Heart right ventricle (tissue), 16 donors: ENCODE results near the gene ZNF202. TPM values are rescaled to one million over a fixed set of nuclear protein-coding genes. Genes with fewer than 3 reads are reported as not detected.

ENCODE experiments used
- ATAC-seq, 8 donors: fragments of 200-7000 bp; cut with Tn5 transposase; one replicate each; pipeline ENCODE4 v1.9.1; 2020; ENCODE audit warnings: mild to moderate bottlenecking in 8 of 8, moderate library complexity in 8 of 8, moderate number of reproducible peaks in 1 of 8
- DNase-seq, 2 donors: peaks; one replicate each; pipeline ENCODE4 v3.0.0-alpha.2; 2020
- H3K27ac ChIP-seq, 10 donors: fragments of 200-600 bp; sonication (generic) in 2 of 10; one replicate each; pipeline versions ENCODE4 v1.5.0 to v1.8.0; 2020 to 2022; ENCODE audit warnings: mild to moderate bottlenecking in 3 of 10
- H3K27me3 ChIP-seq, 7 donors: fragments of 200-600 bp; one replicate each; pipeline ENCODE4 v1.8.0; 2021 to 2022; ENCODE audit warnings: mild to moderate bottlenecking in 2 of 7
- H3K36me3 ChIP-seq, 9 donors: fragments of 200-600 bp; sonication (generic) in 1 of 9; one replicate each; pipeline versions ENCODE4 v1.5.0 to v1.8.0; 2020 to 2022; ENCODE audit warnings: mild to moderate bottlenecking in 2 of 9
- H3K4me1 ChIP-seq, 9 donors: fragments of 200-600 bp; sonication (generic) in 1 of 9; one replicate each; pipeline versions ENCODE4 v1.5.0 to v1.8.0; 2020 to 2022; ENCODE audit warnings: mild to moderate bottlenecking in 4 of 9
- H3K4me3 ChIP-seq, 10 donors: fragments of 200-600 bp; sonication (generic) in 2 of 10; one replicate each; pipeline versions ENCODE4 v1.5.0 to v1.8.0; 2020 to 2022; ENCODE audit warnings: mild to moderate bottlenecking in 7 of 10, moderate library complexity in 2 of 10
- H3K9me3 ChIP-seq, 11 donors: fragments of 200-600 bp in 10 of 11; sonication (generic) in 2 of 11; one replicate each; pipeline versions ENCODE4 v1.5.0 to v1.8.0; 2013 to 2022; ENCODE audit warnings: mild to moderate bottlenecking in 2 of 11, control low read depth in 1 of 11, moderate library complexity in 1 of 11
- WGBS, 2 donors: extraction: QIAGEN DNeasy Blood & Tissue Kit; methylation state at CpG; one replicate each; pipeline ENCODE4 v1.1.7; 2013; ENCODE audit warnings: inconsistent platforms in 1 of 2; 5-methylcytosine and 5-hydroxymethylcytosine counted together
- intact Hi-C, 10 donors: fragments of 100-400 bp; cut with DNase I; formaldehyde crosslinking; loops; one replicate each; pipeline versions ENCODE4 v1.11.1 to v1.14.2; 2022
- polyA plus RNA-seq, 2 donors: library from polyadenylated mRNA; stranded (reverse); fragments of 200-250 nt; gene quantifications; one replicate each; pipeline ENCODE4 v1.2.3, GENCODE V29; 2013
- total RNA-seq, 10 donors: library from RNA; stranded (reverse); fragmentation: NEBNext Ultra II Directional in 3 of 10; extraction: Animal tissue kit (Norgen Biotek cat#: 25700) in 3 of 10; gene quantifications; one replicate each; pipeline versions ENCODE4 v1.2.1 to v1.2.4, GENCODE V29; 2021 to 2023
- TF ChIP-seq, protein P1 (sequence below), 9 donors: fragments of 200-600 bp; sonication (generic) in 2 of 9; IDR thresholded peaks; one replicate each; pipeline versions ENCODE4 v1.5.0 to v1.8.0; 2021 to 2022; ENCODE audit warnings: antibody characterized with exemption in 9 of 9, mild to moderate bottlenecking in 5 of 9, moderate library complexity in 1 of 9
- donor health status: Arrhythmogenic right ventricular cardiomyopathy.
- donor health status: ischemic (EF 13 %, LVEDD 7.1; RV severe dilation, severe dysfunction).
- donor health status: healthy with polysubstance abuse.
- donor health status: DM: no; HTN: yes; CAD: no.
- donor health status: DM: no; HTN: no; CAD: no.
- donor health status: ischemic (EF 25% LVEDD 6.9; RV normal size, moderate dysfunction).
- donor health status: ischemic (EF 25% LVEDD 5.7; RV mildly dilated, moderate dysfunction).
- donor health status: healthy.
- donor health status: DM: yes; HTN: yes; CAD: no.
- donor health status: Ischemic cardiomyopathy.
- donor health status: ischemic (EF 35%, LVEDD 5.7; RV mildly dilated, moderate dysfunction).
- donor health status: nonischemic (EF 11% LVEDD 7.7; RV severe dilation, severe dysfunction).
- donor health status: DM: yes; HTN: yes; CAD: no.
- donor health status: PGD.
- donor health status: ischemic (EF 29% LVEDD 5.4; RV normal size, mild dysfunction).
- donor health status: nonischemic (EF 23%, LVEDD 6.1; RV moderate dilation, normal function).

Gene ZNF202
- total and polyA plus RNA-seq, 12 donors = 3.8 to 6.0 (median 4.2) TPM

DNA sequence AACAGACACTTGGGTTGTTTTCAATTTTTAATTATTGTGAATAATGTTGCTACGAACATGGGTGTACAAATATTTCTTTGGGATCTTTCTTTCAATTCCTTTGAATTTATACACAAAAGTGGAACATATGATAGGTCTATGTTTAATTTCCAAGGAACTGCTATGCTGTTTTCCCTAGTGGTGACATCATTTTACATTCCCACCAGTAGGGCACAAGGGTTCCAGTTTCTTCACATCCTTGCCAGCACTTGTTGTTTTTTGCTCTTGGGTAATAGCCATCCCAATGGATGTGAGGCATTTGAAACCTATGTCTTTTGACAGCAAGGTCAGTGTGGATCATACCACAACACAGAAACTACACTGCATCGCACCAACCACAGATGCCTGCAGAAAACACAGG, 45.3 kb downstream of the ZNF202 start:
- peaks cover 0 to 45% (median 10%) of the 10 kb centered on the region in 7 donors for H3K27me3 ChIP-seq
- H3K4me3 ChIP-seq = no peak overlapping the region
- H3K4me1 ChIP-seq = no peaks in the 10 kb centered on the region
- no peak overlapping the region for H3K27ac ChIP-seq
- intact Hi-C loops = loop anchor here in 1 of 10 donors (5.0 kb wide), 1 partner anchor 59 kb away; no protein-coding TSS in a partner anchor
- ATAC-seq (no peak), DNase-seq (no peak)
- H3K9me3 ChIP-seq = no peaks in the 10 kb centered on the region
- TF ChIP-seq, protein P1, sequence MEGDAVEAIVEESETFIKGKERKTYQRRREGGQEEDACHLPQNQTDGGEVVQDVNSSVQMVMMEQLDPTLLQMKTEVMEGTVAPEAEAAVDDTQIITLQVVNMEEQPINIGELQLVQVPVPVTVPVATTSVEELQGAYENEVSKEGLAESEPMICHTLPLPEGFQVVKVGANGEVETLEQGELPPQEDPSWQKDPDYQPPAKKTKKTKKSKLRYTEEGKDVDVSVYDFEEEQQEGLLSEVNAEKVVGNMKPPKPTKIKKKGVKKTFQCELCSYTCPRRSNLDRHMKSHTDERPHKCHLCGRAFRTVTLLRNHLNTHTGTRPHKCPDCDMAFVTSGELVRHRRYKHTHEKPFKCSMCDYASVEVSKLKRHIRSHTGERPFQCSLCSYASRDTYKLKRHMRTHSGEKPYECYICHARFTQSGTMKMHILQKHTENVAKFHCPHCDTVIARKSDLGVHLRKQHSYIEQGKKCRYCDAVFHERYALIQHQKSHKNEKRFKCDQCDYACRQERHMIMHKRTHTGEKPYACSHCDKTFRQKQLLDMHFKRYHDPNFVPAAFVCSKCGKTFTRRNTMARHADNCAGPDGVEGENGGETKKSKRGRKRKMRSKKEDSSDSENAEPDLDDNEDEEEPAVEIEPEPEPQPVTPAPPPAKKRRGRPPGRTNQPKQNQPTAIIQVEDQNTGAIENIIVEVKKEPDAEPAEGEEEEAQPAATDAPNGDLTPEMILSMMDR (IDR thresholded peaks at IDR 0.05) = no peak
- no peaks in the 10 kb centered on the region for H3K36me3 ChIP-seq
- WGBS, 2 donors = 86 to 97% methylated on average over 2 of the region's 2 CpGs

DNA sequence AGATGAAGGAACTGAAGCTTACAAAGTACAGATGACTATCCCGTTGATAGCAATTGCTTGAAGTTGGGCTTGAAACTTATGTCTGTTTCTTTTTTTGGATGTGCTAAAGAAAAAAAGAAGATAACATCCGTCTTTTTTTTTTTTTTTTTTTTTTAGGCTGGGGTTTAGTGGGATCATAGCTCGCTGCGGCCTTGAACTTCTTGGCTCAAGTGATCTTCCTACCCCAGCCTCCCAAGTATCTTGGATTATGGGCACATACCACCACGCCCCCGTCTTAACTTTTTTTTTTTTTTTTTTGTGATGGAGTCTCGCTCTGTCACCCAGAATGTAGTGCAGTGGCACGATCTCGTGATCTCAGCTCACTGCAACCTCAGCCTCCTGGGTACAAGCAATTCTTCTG, 46.2 kb downstream of the ZNF202 start:
- H3K4me3 ChIP-seq = no peak overlapping the region
- H3K27ac ChIP-seq = no peak overlapping the region
- WGBS, 2 donors = 74 to 77% methylated on average over 9 of the region's 9 CpGs
- TF ChIP-seq, protein P1 (IDR thresholded peaks at IDR 0.05) = no peak
- H3K9me3 ChIP-seq = no peaks in the 10 kb centered on the region
- H3K36me3 ChIP-seq = no peaks in the 10 kb centered on the region
- no peak for ATAC-seq
- peaks cover 0 to 54% (median 10%) of the 10 kb centered on the region in 7 donors for H3K27me3 ChIP-seq
- intact Hi-C loops = loop anchor here in 1 of 10 donors (5.0 kb wide), 1 partner anchor 58 kb away; no protein-coding TSS in a partner anchor
- H3K4me1 ChIP-seq = no peaks in the 10 kb centered on the region
- DNase-seq = no peak

DNA sequence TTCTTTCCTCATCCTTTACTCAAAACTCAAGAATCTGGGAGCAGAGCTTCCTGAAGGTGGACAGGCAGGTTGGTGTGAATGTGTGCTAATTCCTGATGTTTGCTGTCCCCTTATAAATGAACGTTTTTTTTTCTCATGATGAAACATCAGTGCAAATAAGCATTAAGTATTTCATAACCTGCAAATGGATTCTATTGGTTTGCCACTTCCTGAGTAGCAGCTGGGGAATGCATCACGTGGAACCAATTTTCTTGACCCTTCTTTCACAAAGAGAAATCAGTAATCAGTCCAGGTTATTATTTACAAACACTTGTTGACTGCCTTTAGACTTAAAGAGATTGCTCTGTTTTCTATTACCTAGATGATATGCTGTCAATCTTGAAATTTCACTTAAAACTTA, 46.9 kb downstream of the ZNF202 start:
- 43 to 61% methylated on average over 2 of the region's 2 CpGs for WGBS, 2 donors
- H3K4me1 ChIP-seq = no peaks in the 10 kb centered on the region
- TF ChIP-seq, protein P1 (IDR thresholded peaks at IDR 0.05) = no peak
- H3K27ac ChIP-seq = no peak overlapping the region
- DNase-seq = no peak
- ATAC-seq = no peak
- no peaks in the 10 kb centered on the region for H3K36me3 ChIP-seq
- no peak overlapping the region for H3K4me3 ChIP-seq
- peaks cover 0 to 55% (median 10%) of the 10 kb centered on the region in 7 donors for H3K27me3 ChIP-seq
- intact Hi-C loops = no loop called here
- no peaks in the 10 kb centered on the region for H3K9me3 ChIP-seq

DNA sequence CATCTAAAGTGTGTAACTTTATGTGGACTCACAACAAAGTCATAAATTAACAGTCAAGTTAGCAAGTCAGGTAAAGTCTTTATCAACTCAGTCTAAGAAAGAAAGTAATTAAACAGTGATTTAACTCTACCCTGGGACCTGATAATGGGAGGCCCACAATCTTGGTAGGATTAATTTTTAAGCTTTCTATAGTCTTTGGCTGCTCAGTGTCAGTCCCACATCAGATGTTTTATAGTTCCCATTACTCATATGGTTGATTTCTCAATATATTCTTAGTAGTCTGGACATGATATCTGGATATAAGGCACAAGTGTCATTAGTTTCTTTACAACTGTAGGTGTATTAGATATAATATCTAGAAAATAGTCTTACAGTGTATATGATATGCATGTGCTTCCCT, 48.5 kb downstream of the ZNF202 start:
- H3K4me3 ChIP-seq = no peak overlapping the region
- TF ChIP-seq, protein P1 (IDR thresholded peaks at IDR 0.05) = no peak

More for the DNA sequence above, 48.5 kb downstream of the ZNF202 start:
- ATAC-seq (no peak), DNase-seq (no peak)
- Histone ChIP-seq H3K4me1 (no peaks in the 10 kb centered on the region), H3K27me3 (peaks cover 0 to 70% (median 17%) of the 10 kb centered on the region in 7 donors), H3K9me3 (no peaks in the 10 kb centered on the region), H3K36me3 (no peaks in the 10 kb centered on the region), H3K27ac (no peak overlapping the region)
- intact Hi-C loops = no loop called here
